Astrocyte (in vitro differentiated cells and primary cell): ENCODE measurements around the gene COA5. TPM values are rescaled to one million over a fixed set of nuclear protein-coding genes. Genes with fewer than 3 reads are reported as not detected.
A peak's percentile ranks its signal among the peaks of the same experiment; 100 is the strongest.

Source experiments
- DNase-seq: peaks from one replicate; pipeline ENCODE4 v3.0.0-alpha.2; 2010; ENCODE audit warnings: low read depth
- FAIRE-seq: peaks from 2 replicates; lab custom pipeline; 2011; peaks lifted over from hg19 to GRCh38; lab: Jason Lieb, UNC
- H2AFZ ChIP-seq: 2 replicates; pipeline ENCODE4 v1.6.0; 2012; ENCODE audit warnings: low read depth, low read length, inconsistent platforms
- H3K27ac ChIP-seq: 2 replicates; pipeline ENCODE4 v1.5.1; 2011; ENCODE audit warnings: low read depth, low read length, inconsistent platforms
- H3K27me3 ChIP-seq: 2 replicates; pipeline ENCODE4 v1.6.0; 2011; ENCODE audit warnings: low read length, inconsistent platforms; ENCODE audit not compliant: insufficient read depth
- H3K36me3 ChIP-seq: 2 replicates; pipeline ENCODE4 v1.5.1; 2011; ENCODE audit warnings: low read length, inconsistent platforms; ENCODE audit not compliant: insufficient read depth
- H3K4me1 ChIP-seq: 2 replicates; pipeline ENCODE4 v1.5.1; 2011; ENCODE audit warnings: low read length, inconsistent platforms; ENCODE audit not compliant: insufficient read depth
- H3K4me2 ChIP-seq: 2 replicates; pipeline ENCODE4 v1.6.0; 2012; ENCODE audit warnings: low read length, inconsistent platforms
- H3K4me3 ChIP-seq: 2 replicates; pipeline ENCODE4 v1.5.1; 2011; ENCODE audit warnings: low read depth, mild to moderate bottlenecking, low read length, inconsistent platforms; ENCODE audit not compliant: insufficient read depth
- H3K79me2 ChIP-seq: 2 replicates; pipeline ENCODE4 v1.6.0; 2012; ENCODE audit warnings: mild to moderate bottlenecking, low read length, inconsistent platforms; ENCODE audit not compliant: insufficient read depth
- H3K9ac ChIP-seq: 2 replicates; pipeline ENCODE4 v1.6.0; 2012; ENCODE audit warnings: mild to moderate bottlenecking, low read length, inconsistent platforms
- H3K9me3 ChIP-seq: 2 replicates; pipeline ENCODE4 v1.5.1; 2012; ENCODE audit warnings: low read depth, mild to moderate bottlenecking, low read length, inconsistent platforms; ENCODE audit not compliant: insufficient read depth
- H4K20me1 ChIP-seq: 2 replicates; pipeline ENCODE4 v1.6.0; 2012; ENCODE audit warnings: low read length, inconsistent platforms; ENCODE audit not compliant: insufficient read depth
- H3K27ac Mint-ChIP-seq: one replicate; pipeline ENCODE4 v1.8.0; 2021; ENCODE audit warnings: mild to moderate bottlenecking, mixed read lengths; ENCODE audit not compliant: unreplicated experiment
- H3K27me3 Mint-ChIP-seq: one replicate; pipeline ENCODE4 v1.8.0; 2021; ENCODE audit warnings: low read depth, mixed read lengths; ENCODE audit not compliant: unreplicated experiment
- H3K36me3 Mint-ChIP-seq: one replicate; pipeline ENCODE4 v1.8.0; 2021; ENCODE audit warnings: low read depth, mixed read lengths; ENCODE audit not compliant: unreplicated experiment
- H3K4me1 Mint-ChIP-seq: one replicate; pipeline ENCODE4 v1.8.0; 2021; ENCODE audit warnings: low read depth, mixed read lengths; ENCODE audit not compliant: unreplicated experiment
- H3K4me3 Mint-ChIP-seq: one replicate; pipeline ENCODE4 v1.8.0; 2021; ENCODE audit warnings: mild to moderate bottlenecking, moderate library complexity, mixed read lengths; ENCODE audit not compliant: unreplicated experiment
- H3K9me3 Mint-ChIP-seq: one replicate; pipeline ENCODE4 v1.8.0; 2021; ENCODE audit warnings: mild to moderate bottlenecking, mixed read lengths; ENCODE audit not compliant: unreplicated experiment
- CTCF ChIP-seq: IDR thresholded peaks from 2 replicates; pipeline ENCODE4 v1.5.1; 2011; ENCODE audit warnings: low read depth, mild to moderate bottlenecking, inconsistent platforms, low read length, moderate library complexity; ENCODE audit not compliant: insufficient read depth
- EZH2 ChIP-seq: IDR thresholded peaks from 2 replicates; pipeline ENCODE4 v1.6.1; 2012; ENCODE audit warnings: mild to moderate bottlenecking, low read length, inconsistent platforms; ENCODE audit not compliant: insufficient read depth
- total RNA-seq: library from RNA; stranded (reverse); gene quantifications from 2 replicates; pipeline ENCODE4 v1.2.1, GENCODE V29; 2021

The COA5 gene
- total RNA-seq, 1 donor from 2014 or later = 19.8 TPM

GRCh38 chr2:98579926-98580325 lies 28.4 kb downstream of the COA5 start:
- Mint-ChIP-seq H3K4me3 (no peak overlapping the region), H3K36me3 (peaks cover 16% of the 10 kb centered on the region), H3K9me3 (no peaks in the 10 kb centered on the region), H3K27ac (peak overlapping the region; percentile 49), H3K4me1 (no peaks in the 10 kb centered on the region), H3K27me3 (no peaks in the 10 kb centered on the region)
- Histone ChIP-seq H3K36me3 (peaks cover 10% of the 10 kb centered on the region), H3K9me3 (no peaks in the 10 kb centered on the region), H3K9ac (no peak overlapping the region), H3K27ac (no peak overlapping the region), H3K79me2 (no peaks in the 10 kb centered on the region), H2AFZ (no peak overlapping the region), H3K4me1 (no peaks in the 10 kb centered on the region), H4K20me1 (no peaks in the 10 kb centered on the region), H3K4me3 (no peak overlapping the region), H3K4me2 (no peak overlapping the region), H3K27me3 (no peaks in the 10 kb centered on the region)
- DNase-seq (no peak), FAIRE-seq (no peak)
- TF ChIP-seq CTCF (no peak), EZH2 (no peak)

GRCh38 chr2:98578231-98578630 lies 30.1 kb downstream of the COA5 start:
- H3K9me3 ChIP-seq = no peaks in the 10 kb centered on the region
- H3K4me2 ChIP-seq = no peak overlapping the region
- Mint-ChIP-seq H3K4me3 (no peak overlapping the region), H3K27ac (no peak overlapping the region), H3K36me3 (peaks cover 17% of the 10 kb centered on the region), H3K9me3 (no peaks in the 10 kb centered on the region), H3K4me1 (no peaks in the 10 kb centered on the region), H3K27me3 (no peaks in the 10 kb centered on the region)
- no peaks in the 10 kb centered on the region for H3K4me1 ChIP-seq
- H3K9ac ChIP-seq = no peak overlapping the region
- no peak for DNase-seq
- TF ChIP-seq EZH2 = no peak
- no peak for TF ChIP-seq CTCF
- H3K27ac ChIP-seq = no peak overlapping the region
- no peak for FAIRE-seq
- H3K4me3 ChIP-seq = no peak overlapping the region
- no peak overlapping the region for H2AFZ ChIP-seq
- H3K36me3 ChIP-seq = peaks cover 7% of the 10 kb centered on the region
- no peaks in the 10 kb centered on the region for H4K20me1 ChIP-seq
- H3K79me2 ChIP-seq = no peaks in the 10 kb centered on the region
- no peaks in the 10 kb centered on the region for H3K27me3 ChIP-seq

GRCh38 chr2:98577313-98577712 lies 31.0 kb downstream of the COA5 start:
- Mint-ChIP-seq H3K9me3 (no peaks in the 10 kb centered on the region), H3K36me3 (peaks cover 23% of the 10 kb centered on the region), H3K27ac (no peak overlapping the region), H3K27me3 (no peaks in the 10 kb centered on the region), H3K4me1 (no peaks in the 10 kb centered on the region), H3K4me3 (no peak overlapping the region)
- H3K79me2 ChIP-seq = no peaks in the 10 kb centered on the region
- no peaks in the 10 kb centered on the region for H3K27me3 ChIP-seq
- no peaks in the 10 kb centered on the region for H3K4me1 ChIP-seq
- no peak for DNase-seq
- FAIRE-seq = no peak
- H2AFZ ChIP-seq = no peak overlapping the region
- no peak overlapping the region for H3K4me3 ChIP-seq
- H3K9me3 ChIP-seq = no peaks in the 10 kb centered on the region
- no peak overlapping the region for H3K4me2 ChIP-seq
- no peaks in the 10 kb centered on the region for H4K20me1 ChIP-seq
- H3K36me3 ChIP-seq = peaks cover 6% of the 10 kb centered on the region
- TF ChIP-seq CTCF (no peak), EZH2 (no peak)
- no peak overlapping the region for H3K9ac ChIP-seq
- H3K27ac ChIP-seq = no peak overlapping the region
